Choroid plexus epithelial cell (primary cell): ENCODE results near the gene PIK3IP1.

Experiments
- DNase-seq: peaks from one replicate; pipeline ENCODE4 v3.0.0-alpha.2; 2010; ENCODE audit warnings: low read depth
- H3K4me3 ChIP-seq: 2 replicates; pipeline ENCODE4 v1.5.1; 2011; ENCODE audit warnings: low read depth, mild to moderate bottlenecking, control low read depth, low read length, moderate library complexity
- TF ChIP-seq, protein P1 (sequence below): conservative IDR thresholded peaks from 2 replicates; pipeline ENCODE4 v1.5.1; 2011; ENCODE audit warnings: low read depth, mild to moderate bottlenecking, control low read depth, inconsistent platforms, low read length, moderate library complexity

PIK3IP1 gene, protein sequence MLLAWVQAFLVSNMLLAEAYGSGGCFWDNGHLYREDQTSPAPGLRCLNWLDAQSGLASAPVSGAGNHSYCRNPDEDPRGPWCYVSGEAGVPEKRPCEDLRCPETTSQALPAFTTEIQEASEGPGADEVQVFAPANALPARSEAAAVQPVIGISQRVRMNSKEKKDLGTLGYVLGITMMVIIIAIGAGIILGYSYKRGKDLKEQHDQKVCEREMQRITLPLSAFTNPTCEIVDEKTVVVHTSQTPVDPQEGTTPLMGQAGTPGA

DNA sequence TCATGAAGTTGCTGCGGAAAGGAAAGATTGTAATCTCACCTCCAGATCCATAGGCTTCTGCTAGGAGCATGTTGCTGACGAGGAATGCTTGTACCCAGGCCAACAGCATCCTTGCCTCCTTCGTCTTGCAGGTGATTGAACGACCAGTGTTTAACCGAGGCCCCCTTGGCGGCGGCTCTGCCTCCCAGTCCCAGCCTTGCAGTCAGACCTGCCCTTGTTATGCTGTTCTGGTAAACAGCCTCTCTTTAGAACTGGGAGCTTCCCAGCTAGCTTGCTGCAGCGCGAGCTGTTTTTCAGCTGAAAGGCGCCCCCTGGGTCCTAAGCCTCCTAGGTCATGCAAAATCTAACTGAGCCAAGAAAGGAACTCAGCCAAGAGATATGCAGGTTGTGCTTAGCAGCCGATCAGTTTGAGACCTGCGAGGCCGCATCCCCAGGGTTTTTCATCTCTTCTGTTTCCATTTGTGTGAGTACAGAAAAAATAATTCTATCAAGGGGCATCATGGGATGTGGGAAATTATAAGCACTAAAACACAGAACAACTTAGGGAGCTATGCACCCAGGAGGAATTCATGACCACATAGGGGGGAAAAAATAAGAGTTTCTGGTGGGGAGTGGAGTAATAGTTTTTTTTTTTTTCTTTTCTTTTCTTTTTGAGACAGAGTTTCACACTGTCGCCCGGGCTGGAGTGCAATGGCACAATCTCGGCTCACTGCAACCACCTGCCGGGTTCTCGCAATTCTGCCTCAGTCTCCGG is at the start of gene PIK3IP1:
Gene PIK3IP1 (minus strand): TSS at position 253 of the 754 bp plus-strand sequence. CDS start 144 bp downstream, at position 109.
- peak; percentile 96 for DNase-seq
- H3K4me3 ChIP-seq, result peak within 1 kb of the TSS; percentile 85
- TF ChIP-seq, protein P1, sequence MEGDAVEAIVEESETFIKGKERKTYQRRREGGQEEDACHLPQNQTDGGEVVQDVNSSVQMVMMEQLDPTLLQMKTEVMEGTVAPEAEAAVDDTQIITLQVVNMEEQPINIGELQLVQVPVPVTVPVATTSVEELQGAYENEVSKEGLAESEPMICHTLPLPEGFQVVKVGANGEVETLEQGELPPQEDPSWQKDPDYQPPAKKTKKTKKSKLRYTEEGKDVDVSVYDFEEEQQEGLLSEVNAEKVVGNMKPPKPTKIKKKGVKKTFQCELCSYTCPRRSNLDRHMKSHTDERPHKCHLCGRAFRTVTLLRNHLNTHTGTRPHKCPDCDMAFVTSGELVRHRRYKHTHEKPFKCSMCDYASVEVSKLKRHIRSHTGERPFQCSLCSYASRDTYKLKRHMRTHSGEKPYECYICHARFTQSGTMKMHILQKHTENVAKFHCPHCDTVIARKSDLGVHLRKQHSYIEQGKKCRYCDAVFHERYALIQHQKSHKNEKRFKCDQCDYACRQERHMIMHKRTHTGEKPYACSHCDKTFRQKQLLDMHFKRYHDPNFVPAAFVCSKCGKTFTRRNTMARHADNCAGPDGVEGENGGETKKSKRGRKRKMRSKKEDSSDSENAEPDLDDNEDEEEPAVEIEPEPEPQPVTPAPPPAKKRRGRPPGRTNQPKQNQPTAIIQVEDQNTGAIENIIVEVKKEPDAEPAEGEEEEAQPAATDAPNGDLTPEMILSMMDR, result peak; percentile 60

DNA sequence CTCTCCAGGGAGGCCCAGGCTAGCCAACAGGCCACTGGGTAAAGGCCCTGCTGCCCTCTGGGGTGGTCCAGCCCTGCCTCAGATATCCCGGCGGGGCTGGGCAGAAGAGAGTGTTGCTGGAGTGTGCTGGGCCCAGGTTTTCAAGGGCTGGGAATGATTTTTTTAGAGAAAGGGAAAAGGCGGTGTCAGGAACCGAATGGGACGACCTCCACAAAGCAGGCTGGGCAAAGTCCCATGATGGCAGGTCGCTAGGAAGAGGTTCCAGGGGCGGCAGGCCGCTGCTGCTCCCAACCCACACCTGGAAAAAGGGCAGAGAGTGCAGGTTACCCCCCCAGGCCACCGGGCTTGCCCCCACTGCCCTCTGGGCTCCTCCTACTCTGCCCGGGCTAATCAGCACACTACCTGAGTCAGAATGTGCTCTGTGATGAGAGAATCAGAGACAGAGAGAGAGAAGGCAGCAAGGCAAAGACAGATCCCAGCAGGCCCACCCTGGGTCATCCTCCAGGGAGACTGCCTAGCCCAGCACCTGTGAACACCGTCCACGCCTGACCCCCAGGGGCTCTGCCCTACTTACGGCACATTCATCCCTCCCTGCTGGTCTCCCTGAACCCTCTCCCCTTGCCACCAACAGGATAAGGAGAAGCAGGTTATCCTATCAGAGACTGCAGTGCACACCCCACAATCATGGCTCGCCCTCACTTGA is 49.2 kb upstream of the PIK3IP1 start:
- H3K4me3 ChIP-seq, result no peak overlapping the region
- no peak for DNase-seq
- TF ChIP-seq, protein P1, result no peak

DNA sequence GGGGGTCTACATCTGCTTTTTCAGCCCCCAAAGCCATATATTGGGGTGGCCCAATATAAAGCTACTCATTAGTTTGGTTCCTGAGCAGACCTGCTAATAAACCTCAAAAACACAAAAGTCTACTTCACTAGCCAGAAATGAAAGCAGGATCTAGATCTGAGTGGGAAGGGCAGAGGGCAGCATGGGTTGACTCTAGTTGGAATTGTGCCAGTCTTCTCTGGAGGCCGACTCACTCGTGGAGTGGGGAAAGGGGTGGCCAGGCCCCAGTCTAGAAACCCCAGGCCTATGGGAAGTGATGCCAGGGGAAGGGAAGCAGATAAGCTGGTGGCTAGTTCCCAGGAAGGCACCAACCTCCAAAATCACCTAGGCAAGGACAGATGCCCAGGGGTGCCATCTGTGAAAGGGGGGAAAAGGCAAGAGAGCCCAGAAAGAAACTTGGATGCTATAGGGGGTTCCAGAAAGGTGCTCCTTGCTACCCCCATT is 48.5 kb upstream of the PIK3IP1 start:
- TF ChIP-seq, protein P1, result no peak
- no peak overlapping the region for H3K4me3 ChIP-seq
- DNase-seq, result no peak

DNA sequence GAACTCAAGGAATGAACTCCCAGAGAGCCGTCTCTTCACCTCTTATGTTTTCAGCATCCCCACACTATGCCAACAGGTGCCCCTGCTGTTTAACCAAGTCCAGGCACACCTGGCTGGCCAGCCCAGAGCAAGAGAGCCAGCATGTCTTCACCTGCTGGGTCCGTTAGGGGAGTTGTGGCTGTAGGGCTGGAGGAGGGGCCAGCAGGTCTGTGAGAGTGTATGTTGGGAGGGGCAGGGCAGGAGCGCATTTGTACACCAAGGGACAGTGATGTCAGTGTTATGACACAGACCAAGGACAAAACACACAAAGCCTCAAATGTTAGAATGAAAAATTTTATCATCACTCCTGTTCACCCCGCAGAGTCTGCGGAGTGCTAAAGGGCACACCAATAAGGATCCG is 48.1 kb upstream of the PIK3IP1 start:
- no peak overlapping the region for H3K4me3 ChIP-seq
- TF ChIP-seq, protein P1, result no peak

DNA sequence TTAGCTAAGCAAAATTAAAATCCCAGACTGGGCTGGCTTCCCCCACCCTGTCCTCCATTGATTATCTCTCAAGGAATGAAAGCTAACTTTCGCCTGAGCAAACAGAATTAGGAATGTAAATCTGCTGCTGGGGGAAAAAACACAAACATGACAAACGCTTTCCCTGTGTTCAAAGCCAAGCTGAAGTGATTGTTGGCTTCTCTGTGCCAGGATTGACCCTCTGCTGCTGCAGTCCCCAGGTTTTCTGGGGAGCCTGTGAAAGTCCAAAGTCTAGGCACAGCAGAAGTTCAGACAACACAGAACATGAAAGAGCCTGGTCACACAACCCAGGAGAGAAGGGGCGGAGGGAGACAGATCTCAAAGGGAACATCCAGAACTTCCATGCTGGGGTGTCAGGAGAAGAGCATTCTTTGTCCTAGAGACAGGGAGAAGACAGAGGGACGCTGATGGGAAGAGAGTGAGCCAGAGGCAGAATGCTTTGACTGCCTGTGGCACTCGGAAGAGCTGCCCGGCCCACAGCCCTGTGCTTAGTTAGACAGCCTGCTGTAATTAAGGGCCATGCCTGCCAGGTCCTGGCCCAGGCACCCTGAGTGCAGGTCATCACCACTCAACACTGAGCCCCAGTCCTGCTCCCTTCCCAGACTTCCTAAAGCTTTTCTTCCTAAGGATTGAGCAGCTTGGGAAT is 47.0 kb upstream of the PIK3IP1 start:
- no peak overlapping the region for H3K4me3 ChIP-seq
- DNase-seq, result no peak
- TF ChIP-seq, protein P1, result no peak

More for the DNA sequence above, 48.1 kb upstream of the PIK3IP1 start:
- DNase-seq, result no peak

DNA sequence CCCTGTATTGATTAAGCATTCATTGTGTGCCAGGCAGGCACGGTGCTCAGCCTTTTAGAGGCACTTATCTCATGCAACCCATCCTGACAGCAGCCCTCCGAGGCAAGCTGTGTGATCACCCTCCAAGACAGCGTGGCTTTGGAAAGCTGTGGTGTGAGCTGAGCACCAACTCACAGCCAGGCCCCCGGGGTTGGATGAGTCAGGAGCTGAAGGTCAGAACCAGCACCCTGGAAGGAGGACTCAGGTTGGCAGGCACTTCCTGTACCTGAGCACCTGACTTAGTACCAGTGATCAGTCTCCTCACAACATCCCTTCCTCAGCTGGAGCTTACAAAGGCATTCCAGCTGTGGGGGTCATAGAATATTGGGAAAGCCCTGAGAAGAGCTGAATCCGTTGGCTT is 44.9 kb upstream of the PIK3IP1 start:
- TF ChIP-seq, protein P1, result no peak
- peak; percentile 31 for DNase-seq
- H3K4me3 ChIP-seq, result no peak overlapping the region
